ENCODE data around the gene ATAD3A. TPM values are rescaled to one million over a fixed set of nuclear protein-coding genes. Genes with fewer than 3 reads are reported as not detected.
A peak's percentile ranks its signal among the peaks of the same experiment; 100 is the strongest.

ATAD3A gene
- total and polyA plus RNA-seq, 2 of the 4 experiments (the other 2 are of a cell fraction), result 27.2 to 34.0 TPM

- DNase-seq, result peak; percentile 86
- intact Hi-C loops (cut with micrococcal nuclease) (no loop called here), in situ Hi-C loops (cut with MboI; ENCODE audit: low sequenced_read_pairs) (no loop called here), dilution Hi-C loops (cut with HindIII; ENCODE audit: low sequenced_read_pairs, unreplicated experiment) (no loop called here)
- Histone ChIP-seq H2BK5ac (ENCODE audit: low read depth, low read length, poor library complexity, severe bottlenecking) (no peak overlapping the region), H3K27ac (ENCODE audit: insufficient read depth, low read length) (no peak overlapping the region), H4K8ac (ENCODE audit: low read depth in 2 of 2, low read length in 2 of 2) (no peak overlapping the region), H3K56ac (ENCODE audit: extremely low read depth, insufficient read depth, low read length) (no peak overlapping the region), H2BK120ac (ENCODE audit: low read depth, low read length) (no peak overlapping the region), H3K27me3 (ENCODE audit: control insufficient read depth, insufficient read depth, low read length) (no peaks in the 10 kb centered on the region), H3K4me1 (ENCODE audit: control insufficient read depth, insufficient read depth, low read length) (peaks cover 5% of the 10 kb centered on the region; the same call in 1 of the 2 replicates), H3K4me3 (ENCODE audit: insufficient read depth, low read depth, low read length) (no peak overlapping the region), H3K9me1 (ENCODE audit: insufficient read depth, low read length) (peaks cover 13% of the 10 kb centered on the region), H2BK15ac (ENCODE audit: low read depth, low read length) (no peak overlapping the region), H2AK9ac (replicated peaks; ENCODE audit: low read depth, low read length, poor library complexity) (peak overlapping the region; percentile 67), H3K23ac (ENCODE audit: low read depth, low read length) (no peak overlapping the region), H3K9ac (ENCODE audit: low read depth, low read length) (no peak overlapping the region), H4K5ac (ENCODE audit: low read depth, low read length) (no peak overlapping the region), H3K4ac (ENCODE audit: low read depth, low read length) (no peak overlapping the region), H3K18ac (ENCODE audit: low read depth, low read length) (no peak overlapping the region), H3K79me1 (ENCODE audit: low read depth in 1 of 2, low read length in 2 of 2) (peaks cover 14 to 78% of the 10 kb centered on the region in 2 experiments), H2AFZ (replicated peaks; ENCODE audit: low read length, poor library complexity) (peak overlapping the region; percentile 61), H4K20me1 (ENCODE audit: insufficient read depth, low read length) (peaks cover 49% of the 10 kb centered on the region), H3K36me3 (ENCODE audit: control insufficient read depth, insufficient read depth, low read length) (peaks cover 15% of the 10 kb centered on the region; the same call in 1 of the 2 replicates), H3K14ac (replicated peaks; ENCODE audit: low read depth, low read length) (no peak overlapping the region), H3K9me3 (ENCODE audit: control insufficient read depth, insufficient read depth, low read length) (no peaks in the 10 kb centered on the region), H2BK20ac (ENCODE audit: low read depth, low read length) (no peak overlapping the region), H3K4me2 (ENCODE audit: low read depth, low read length) (no peak overlapping the region), H2AK5ac (ENCODE audit: low read depth, low read length) (peak overlapping the region; percentile 45; the same call in 1 of the 2 replicates), H4K91ac (ENCODE audit: insufficient read depth, low read depth, low read length) (no peak overlapping the region)
- WGBS, 2 experiments (ENCODE audit: extremely low coverage in 2 of 2, insufficient read length in 1 of 2), result 66% methylated on average over 21 of the region's 31 CpGs; no CpG with 5 or more reads in 1 of the 2 experiments
- no TSS peak for BruUV-seq (replicated peaks)
- POLR2A ChIA-PET (ENCODE audit: unreplicated experiment), result no interaction called here
- ATAC-seq (ENCODE audit: low read depth), result peak; percentile 91
- CTCF ChIA-PET, result no interaction called here
- TF ChIP-seq CTCF (conservative IDR thresholded peaks at IDR 0.05; ENCODE audit: low read depth, low read length) (no peak), RCOR1 (IDR thresholded peaks at IDR 0.05; ENCODE audit: insufficient replicate concordance, low read length) (no peak), BHLHE40 (IDR thresholded peaks at IDR 0.05; ENCODE audit: low read depth, low read length) (peak; percentile 39; the same call in 1 of the 2 replicates), MXI1 (IDR thresholded peaks at IDR 0.05; ENCODE audit: borderline replicate concordance, low read depth, low read length) (peak; percentile 91), FOS (IDR thresholded peaks at IDR 0.05; ENCODE audit: low read depth, low read length) (peak; percentile 75), NFE2L2 (IDR thresholded peaks at IDR 0.05; ENCODE audit: low read depth, low read length) (no peak), CHD1 (IDR thresholded peaks at IDR 0.05; ENCODE audit: low read depth, low read length) (no peak), USF2 (IDR thresholded peaks at IDR 0.05; ENCODE audit: low read depth, low read length) (peak; percentile 76)
Observed at GRCh38 chr1:1554926-1555915, 43.3 kb downstream of the ATAD3A start.

Data from IMR-90 (cell line).